Measurements from ENCODE around the gene SPAG4. TPM values are rescaled to one million over a fixed set of nuclear protein-coding genes. Genes with fewer than 3 reads are reported as not detected.

Gene SPAG4
- total and polyA plus RNA-seq, 10 of the 15 experiments (the other 5 are each of a cell fraction or from before 2014, with no cell fraction given), result 0.90 to 12.5 (median 2.4) TPM

- intact Hi-C loops (cut with micrococcal nuclease; ENCODE audit: unreplicated experiment) (no loop called here), in situ Hi-C loops (cut with MboI) (no loop called here)
- RAD21 ChIA-PET (ENCODE audit: unreplicated experiment), result interaction anchor here (0.8 to 1.0 kb wide), 2 partner anchors 51 to 316 kb away, joined by 4 read pairs; no protein-coding TSS in a partner anchor
- no peaks in the 10 kb centered on the region for H3K79me2 ChIP-seq (ENCODE audit: control insufficient read depth, insufficient read depth, low read length)
- SMC1A ChIA-PET (ENCODE audit: uncharacterized antibody, unreplicated experiment), result no interaction called here
- DNase-seq (ENCODE audit: low read depth, low spot score) (no peak), FAIRE-seq (no peak), ATAC-seq (peak; percentile 63)
- H3K9ac ChIP-seq (ENCODE audit: control insufficient read depth, insufficient read depth, low read length), result no peak overlapping the region
- H3K27ac ChIP-seq (ENCODE audit: control insufficient read depth, insufficient read depth), result no peak overlapping the region
- H3K4me2 ChIP-seq (ENCODE audit: control insufficient read depth, insufficient read depth), result no peak overlapping the region
- peaks cover 2% of the 10 kb centered on the region; the same call in 1 of the 3 replicates for H3K9me3 ChIP-seq (replicated peaks; ENCODE audit: control insufficient read depth, insufficient read depth, low read length)
- CTCF ChIA-PET, result interaction anchor here (0.6 kb wide), 1 partner anchor 167 kb away, joined by 3 read pairs; no protein-coding TSS in a partner anchor
- no peak overlapping the region for H2AFZ ChIP-seq (ENCODE audit: control insufficient read depth, low read depth, low read length)
- no TSS peak for BruUV-seq (replicated peaks)
- POLR2A ChIA-PET, result interaction anchor here (0.6 kb wide), 1 partner anchor 1158 kb away, joined by 6 read pairs; no protein-coding TSS in a partner anchor
- WGBS (ENCODE audit: insufficient coverage, insufficient replicate concordance, low lambda C conversion rate, missing lambda C conversion rate), result 0% methylated on average over 2 of the region's 2 CpGs
- H4K20me1 ChIP-seq (ENCODE audit: control insufficient read depth, insufficient read depth), result no peaks in the 10 kb centered on the region
- no peaks in the 10 kb centered on the region for H3K36me3 ChIP-seq (ENCODE audit: control insufficient read depth in 2 of 2, insufficient read depth in 2 of 2, low read length in 1 of 2)
- H3K27me3 ChIP-seq (replicated peaks in 1 of 2; ENCODE audit: control insufficient read depth in 2 of 2, insufficient read depth in 2 of 2, low read length in 1 of 2), result no peaks in the 10 kb centered on the region
- H3K4me1 ChIP-seq (ENCODE audit: control insufficient read depth, insufficient read depth, low read length), result no peaks in the 10 kb centered on the region
- H3K4me3 ChIP-seq, result no peak overlapping the region
- TF ChIP-seq TAF1 (IDR thresholded peaks at IDR 0.05; ENCODE audit: borderline replicate concordance, low read depth, low read length) (no peak), RELA (IDR thresholded peaks at IDR 0.05; ENCODE audit: borderline replicate concordance, partially characterized antibody) (no peak), SUZ12 (IDR thresholded peaks at IDR 0.05; ENCODE audit: unreplicated experiment) (no peak), E4F1 (IDR thresholded peaks at IDR 0.05; ENCODE audit: borderline replicate concordance, partially characterized antibody) (no peak), CEBPB (IDR thresholded peaks at IDR 0.05; ENCODE audit: borderline replicate concordance in 1 of 2, low read depth in 2 of 2, low read length in 2 of 2) (no peak), BACH1 (IDR thresholded peaks at IDR 0.05; ENCODE audit: borderline replicate concordance) (no peak), NBN (IDR thresholded peaks at IDR 0.05) (no peak), SMC3 (IDR thresholded peaks at IDR 0.05; ENCODE audit: borderline replicate concordance, low read length) (peak; percentile 31; the same call in 1 of the 2 replicates), IRF3 (IDR thresholded peaks at IDR 0.05) (no peak), RAD21 (IDR thresholded peaks at IDR 0.05; ENCODE audit: insufficient read depth, low read depth, low read length) (peak; percentile 45; the same call in 1 of the 2 replicates), CREM (IDR thresholded peaks at IDR 0.05; ENCODE audit: low read depth) (no peak), YY1 (IDR thresholded peaks at IDR 0.05; ENCODE audit: low read depth, low read length) (no peak), ZNF384 (IDR thresholded peaks at IDR 0.05; ENCODE audit: borderline replicate concordance, low read depth, low read length) (no peak), CTCF (IDR thresholded peaks at IDR 0.05 in 2 of 3, conservative IDR thresholded peaks at IDR 0.05 in 1 of 3; ENCODE audit: control insufficient read depth in 2 of 3, extremely low read depth in 1 of 3, insufficient read depth in 1 of 3, low read depth in 3 of 3, low read length in 3 of 3) (peak; percentile 29 to 42 (median 37); a peak in 5 of 6 replicates), CBX3 (IDR thresholded peaks at IDR 0.05; ENCODE audit: borderline replicate concordance, low read depth) (no peak), NFYA (IDR thresholded peaks at IDR 0.05; ENCODE audit: borderline replicate concordance, low read depth, low read length) (no peak), PKNOX1 (IDR thresholded peaks at IDR 0.05) (no peak)
Measured at GRCh38 chr20:35568645-35569044, 47.0 kb upstream of the SPAG4 start.

Measured in GM12878 (cell line).